HepG2 (cell line): ENCODE data around the gene PIM1. TPM values are rescaled to one million over a fixed set of nuclear protein-coding genes. Genes with fewer than 3 reads are reported as not detected.
A peak's percentile ranks its signal among the peaks of the same experiment; 100 is the strongest.

Experiments used
- BHLHE40 ChIP-seq: IDR thresholded peaks from 2 replicates; pipeline ENCODE4 v1.6.1; 2011; ENCODE audit warnings: low read length, improper control_type of control experiment
- FOXK2 ChIP-seq: fragments of 450-650 bp; IDR thresholded peaks from 2 replicates; pipeline ENCODE4 v1.6.1; 2016
- GLI4 ChIP-seq: sonication (generic); formaldehyde crosslinking; IDR thresholded peaks from 2 replicates; pipeline ENCODE4 v1.5.1; 2020; ENCODE audit warnings: missing genetic modification reagents, mild to moderate bottlenecking, moderate library complexity, borderline replicate concordance
- HES4 ChIP-seq: sonication (generic); formaldehyde crosslinking; IDR thresholded peaks from 2 replicates; pipeline ENCODE4 v1.9.0; 2021; ENCODE audit warnings: mild to moderate bottlenecking, missing genetic modification reagents, borderline replicate concordance
- HMG20A ChIP-seq: IDR thresholded peaks from 2 replicates; pipeline ENCODE4 v1.6.1; 2016; ENCODE audit warnings: borderline replicate concordance
- MXD3 ChIP-seq: IDR thresholded peaks from 2 replicates; pipeline ENCODE4 v1.6.1; 2016; ENCODE audit warnings: mild to moderate bottlenecking, missing biosample characterization, missing genetic modification reagents
- MYC ChIP-seq: sonication (generic); formaldehyde crosslinking; IDR thresholded peaks from 2 replicates; pipeline ENCODE4 v1.9.0; 2021; ENCODE audit warnings: missing genetic modification reagents, borderline replicate concordance
- NFATC3 ChIP-seq: sonication (generic); formaldehyde crosslinking; IDR thresholded peaks from 2 replicates; pipeline ENCODE4 v1.5.1; 2020; ENCODE audit warnings: mild to moderate bottlenecking, missing genetic modification reagents
- NFRKB ChIP-seq: fragments of 450-650 bp; IDR thresholded peaks from 2 replicates; pipeline ENCODE4 v1.6.1; 2017
- POLR2AphosphoS5 ChIP-seq: IDR thresholded peaks from 2 replicates; pipeline ENCODE4 v1.6.1; 2012; ENCODE audit warnings: low read depth, low read length
- RXRB ChIP-seq: IDR thresholded peaks from 2 replicates; pipeline ENCODE4 v1.6.1; 2016; ENCODE audit warnings: borderline replicate concordance, missing genetic modification reagents, missing compliant biosample characterization
- SMYD3 ChIP-seq: sonication (generic); formaldehyde crosslinking; IDR thresholded peaks from 2 replicates; pipeline ENCODE4 v1.8.1; 2023; ENCODE audit warnings: mild to moderate bottlenecking, missing genetic modification reagents
- SNRNP70 ChIP-seq: fragments of 200-400 bp; formaldehyde crosslinking; IDR thresholded peaks from 2 replicates; pipeline ENCODE4 v1.6.1; 2017; ENCODE audit warnings: mild to moderate bottlenecking, low read depth, low read length, moderate library complexity
- TAF15 ChIP-seq: fragments of 200-400 bp; formaldehyde crosslinking; IDR thresholded peaks from one replicate; pipeline ENCODE4 v1.6.1; 2018; ENCODE audit warnings: mild to moderate bottlenecking, low read depth, low read length; ENCODE audit not compliant: poor library complexity, severe bottlenecking
- TBL1XR1 ChIP-seq: fragments of 150-350 bp; IDR thresholded peaks from 2 replicates; pipeline ENCODE4 v1.6.1; 2014; ENCODE audit warnings: borderline replicate concordance, low read length; ENCODE audit not compliant: partially characterized antibody
- U2AF2 ChIP-seq: fragments of 200-400 bp; formaldehyde crosslinking; IDR thresholded peaks from 2 replicates; pipeline ENCODE4 v1.6.1; 2017; ENCODE audit warnings: low read depth, mild to moderate bottlenecking, low read length
- ZBTB10 ChIP-seq: sonication (generic); formaldehyde crosslinking; IDR thresholded peaks from 2 replicates; pipeline ENCODE4 v1.4.0; 2020; ENCODE audit warnings: missing genetic modification reagents, borderline replicate concordance
- ZBTB46 ChIP-seq: sonication (generic); formaldehyde crosslinking; IDR thresholded peaks from 2 replicates; pipeline ENCODE4 v1.4.0; 2020; ENCODE audit warnings: mild to moderate bottlenecking, missing genetic modification reagents, borderline replicate concordance
- ZNF362 ChIP-seq: sonication (generic); formaldehyde crosslinking; IDR thresholded peaks from 2 replicates; pipeline ENCODE4 v1.4.0; 2020; ENCODE audit warnings: missing genetic modification reagents, mild to moderate bottlenecking, borderline replicate concordance
- ZNF549 ChIP-seq: sonication (generic); formaldehyde crosslinking; IDR thresholded peaks from 2 replicates; pipeline ENCODE4 v1.5.0; 2020; ENCODE audit warnings: missing genetic modification reagents
- ZNF652 ChIP-seq: IDR thresholded peaks from 2 replicates; pipeline ENCODE4 v1.6.1; 2016; ENCODE audit warnings: low read depth, borderline replicate concordance
- ZNF691 ChIP-seq: sonication (generic); formaldehyde crosslinking; IDR thresholded peaks from 2 replicates; pipeline ENCODE4 v1.4.0; 2020; ENCODE audit warnings: missing genetic modification reagents, low read depth, mild to moderate bottlenecking, borderline replicate concordance
- ZNF782 ChIP-seq: sonication (generic); formaldehyde crosslinking; IDR thresholded peaks from 2 replicates; pipeline ENCODE4 v1.4.0; 2020; ENCODE audit warnings: missing genetic modification reagents, mild to moderate bottlenecking, borderline replicate concordance
- ZSCAN31 ChIP-seq: sonication (generic); formaldehyde crosslinking; IDR thresholded peaks from 2 replicates; pipeline ENCODE4 v1.5.0; 2020; ENCODE audit warnings: low read depth, mild to moderate bottlenecking, missing genetic modification reagents
- polyA plus RNA-seq, 8 experiments: library from polyadenylated mRNA; depleted of rRNA in 3 of 8; stranded (reverse) in 7 of 8; unstranded in 1 of 8; fragments of >200 nt; fragmentation: Illumina TruSeq in 4 of 8; extraction: Trizol in 4 of 8; gene quantifications; 2 replicates each; pipeline versions ENCODE4 v1.2.1 to v1.2.3, GENCODE V29; 2011 to 2016; ENCODE audit warnings: low read depth in 4 of 8, missing spikeins in 1 of 8, mixed read lengths in 1 of 8; ENCODE audit not compliant: insufficient read depth in 1 of 8
- total RNA-seq, 5 experiments: library from RNA; depleted of rRNA; stranded (reverse); fragments of >200 nt; fragmentation: Illumina TruSeq; extraction: Trizol; gene quantifications; 2 replicates each; pipeline ENCODE4 v1.2.3, GENCODE V29; 2016; ENCODE audit warnings: low read depth in 1 of 5

PIM1 gene
- total and polyA plus RNA-seq, 2 of the 13 experiments (the other 11 are each of a cell fraction or from before 2014, with no cell fraction given): 29.4 to 117 TPM

GRCh38 chr6:37168811-37169495, 999 bp upstream of the PIM1 start (continued):
- TF ChIP-seq TAF15: no peak
- no peak for TF ChIP-seq FOXK2
- TF ChIP-seq ZNF362 (CRISPR knock-in tag): no peak
- no peak for TF ChIP-seq NFRKB
- TF ChIP-seq GLI4 (CRISPR knock-in tag): peak; percentile 70; the same call in 1 of the 2 replicates
- TF ChIP-seq ZNF549: no peak
- TF ChIP-seq ZNF691 (CRISPR knock-in tag): no peak
- no peak for TF ChIP-seq SNRNP70
- TF ChIP-seq U2AF2: no peak
- no peak for TF ChIP-seq NFATC3
- no peak for TF ChIP-seq MXD3
- TF ChIP-seq SMYD3: no peak
- TF ChIP-seq ZNF782 (CRISPR knock-in tag): no peak
- TF ChIP-seq ZBTB46 (CRISPR knock-in tag): no peak
- TF ChIP-seq BHLHE40: no peak
- no peak for TF ChIP-seq ZSCAN31 (CRISPR knock-in tag)
- TF ChIP-seq ZBTB10: no peak
- no peak; the same call in 1 of the 2 replicates for TF ChIP-seq ZNF652 (CRISPR knock-in tag)
- TF ChIP-seq MYC (CRISPR knock-in tag): no peak
- TF ChIP-seq HES4 (CRISPR knock-in tag): no peak
- TF ChIP-seq POLR2AphosphoS5: no peak
- no peak; the same call in 1 of the 2 replicates for TF ChIP-seq RXRB
- no peak for TF ChIP-seq TBL1XR1
- 0 out of 2 replicates have a peak, but pooled peaks have one; percentile 24 for TF ChIP-seq HMG20A
